Neural cell (in vitro differentiated cells): ENCODE data around the gene C10orf143. TPM values are rescaled to one million over a fixed set of nuclear protein-coding genes. Genes with fewer than 3 reads are reported as not detected.

ENCODE experiments used
- H2AFZ ChIP-seq: fragments of 200-600, 300-800 bp; sonication (generic), shearing (Covaris generic); 2 replicates; pipeline ENCODE4 v1.6.0; 2014; ENCODE audit warnings: low read depth, mild to moderate bottlenecking, antibody characterized with exemption, low read length, moderate library complexity
- H3F3A ChIP-seq: fragments of 200-600 bp; shearing (Covaris generic); 2 replicates; pipeline ENCODE4 v1.6.1; 2016; ENCODE audit warnings: mild to moderate bottlenecking, moderate library complexity, mixed read lengths, antibody characterized with exemption, low read length; ENCODE audit not compliant: insufficient read depth, poor library complexity, severe bottlenecking
- H3K27ac ChIP-seq: fragments of 200-600, 300-800 bp; sonication (generic), shearing (Covaris generic); 2 replicates; pipeline ENCODE4 v1.5.1; 2014; ENCODE audit warnings: mild to moderate bottlenecking, low read length, moderate library complexity
- H3K27me3 ChIP-seq: fragments of 300-800, 200-600 bp; sonication (generic), shearing (Covaris generic); 2 replicates; pipeline ENCODE4 v1.6.0; 2014; ENCODE audit warnings: mild to moderate bottlenecking, low read depth, low read length, moderate library complexity; ENCODE audit not compliant: insufficient read depth
- H3K36me3 ChIP-seq: fragments of 300-800, 200-600 bp; sonication (generic), shearing (Covaris generic); 2 replicates; pipeline ENCODE4 v1.5.1; 2014; ENCODE audit warnings: mild to moderate bottlenecking, antibody characterized with exemption, low read length, moderate library complexity; ENCODE audit not compliant: insufficient read depth
- H3K4me2 ChIP-seq: fragments of 300-800, 200-600 bp; sonication (generic), shearing (Covaris generic); 2 replicates; pipeline ENCODE4 v1.6.0; 2014; ENCODE audit warnings: mild to moderate bottlenecking, low read length
- H3K4me3 ChIP-seq: fragments of 300-800, 200-600 bp; sonication (generic), shearing (Covaris generic); 2 replicates; pipeline ENCODE4 v1.5.1; 2014; ENCODE audit warnings: mild to moderate bottlenecking, low read length, moderate library complexity
- H3K79me2 ChIP-seq: fragments of 200-600 bp; shearing (Covaris generic); replicated peaks from 2 replicates; pipeline ENCODE4 v1.6.0; 2014; ENCODE audit warnings: mild to moderate bottlenecking, low read length, moderate library complexity; ENCODE audit not compliant: insufficient read depth
- H3K9ac ChIP-seq: fragments of 300-800, 200-600 bp; sonication (generic), shearing (Covaris generic); 2 replicates; pipeline ENCODE4 v1.6.1; 2016; ENCODE audit warnings: mild to moderate bottlenecking, low read length, mixed read lengths
- H3K9me2 ChIP-seq: fragments of 200-600 bp; shearing (Covaris generic); 2 replicates; pipeline ENCODE4 v1.6.1; 2016; ENCODE audit warnings: mild to moderate bottlenecking, low read length, mixed read lengths; ENCODE audit not compliant: insufficient read depth
- H3K9me3 ChIP-seq: fragments of 200-600, 300-800 bp; sonication (generic), shearing (Covaris generic); 2 replicates; pipeline ENCODE4 v1.6.1; 2016; ENCODE audit warnings: mild to moderate bottlenecking, mixed run types, low read length, moderate library complexity, mixed read lengths
- H4K20me1 ChIP-seq: fragments of 200-600 bp; shearing (Covaris generic); 2 replicates; pipeline ENCODE4 v1.6.1; 2016; ENCODE audit warnings: mild to moderate bottlenecking, mixed run types; ENCODE audit not compliant: insufficient read depth
- CTCF ChIP-seq: fragments of 450-650 bp; IDR thresholded peaks from 2 replicates; pipeline ENCODE4 v1.5.1; 2014; ENCODE audit warnings: antibody characterized with exemption, mild to moderate bottlenecking, moderate library complexity; ENCODE audit not compliant: poor library complexity, severe bottlenecking
- EP300 ChIP-seq: fragments of 450-650 bp; conservative IDR thresholded peaks from 2 replicates; pipeline ENCODE4 v1.6.1; 2014; ENCODE audit warnings: antibody characterized with exemption, mild to moderate bottlenecking, moderate library complexity; ENCODE audit not compliant: poor library complexity, severe bottlenecking
- EZH2 ChIP-seq: fragments of 200-600, 300-800 bp; shearing (Covaris generic), sonication (generic); IDR thresholded peaks from 2 replicates; pipeline ENCODE4 v1.6.1; 2014; ENCODE audit warnings: antibody characterized with exemption, low read length, borderline replicate concordance, mild to moderate bottlenecking; ENCODE audit not compliant: insufficient read depth, poor library complexity, severe bottlenecking
- MXI1 ChIP-seq: fragments of 450-650 bp; conservative IDR thresholded peaks from 2 replicates; pipeline ENCODE4 v1.6.1; 2014; ENCODE audit warnings: antibody characterized with exemption, mild to moderate bottlenecking; ENCODE audit not compliant: poor library complexity, severe bottlenecking
- POLR2AphosphoS5 ChIP-seq: IDR thresholded peaks from 2 replicates; pipeline ENCODE4 v1.6.1; 2012
- RAD21 ChIP-seq: fragments of 450-650 bp; conservative IDR thresholded peaks from 2 replicates; pipeline ENCODE4 v1.6.1; 2014; ENCODE audit warnings: antibody characterized with exemption, mild to moderate bottlenecking, moderate library complexity
- REST ChIP-seq: IDR thresholded peaks from 2 replicates; pipeline ENCODE4 v1.6.1; 2012; ENCODE audit warnings: borderline replicate concordance
- SMC3 ChIP-seq: fragments of 450-650 bp; conservative IDR thresholded peaks from 2 replicates; pipeline ENCODE4 v1.6.1; 2014; ENCODE audit warnings: antibody characterized with exemption, mild to moderate bottlenecking, moderate library complexity; ENCODE audit not compliant: poor library complexity
- TAF1 ChIP-seq: IDR thresholded peaks from 2 replicates; pipeline ENCODE4 v1.6.1; 2012; ENCODE audit warnings: low read depth
- polyA plus RNA-seq: library from polyadenylated mRNA; depleted of rRNA; stranded (reverse); fragments of >200 nt; gene quantifications from 2 replicates; pipeline ENCODE4 v1.2.3, GENCODE V29; 2014

Gene C10orf143
- polyA plus RNA-seq, 1 donor from 2014 or later = 1.4 TPM

GRCh38 chr10:130020651-130021382 is 89.8 kb downstream of the C10orf143 start:
- no peak overlapping the region for H3K4me2 ChIP-seq
- no peak overlapping the region for H3K9ac ChIP-seq
- no peaks in the 10 kb centered on the region for H3K9me3 ChIP-seq
- no peaks in the 10 kb centered on the region for H3K27me3 ChIP-seq
- H4K20me1 ChIP-seq = no peaks in the 10 kb centered on the region
- TF ChIP-seq REST (no peak), TAF1 (no peak), MXI1 (no peak), EZH2 (no peak), EP300 (no peak), RAD21 (no peak), SMC3 (no peak)
- H2AFZ ChIP-seq = no peak overlapping the region
- H3K27ac ChIP-seq = no peak overlapping the region
- no peaks in the 10 kb centered on the region for H3K9me2 ChIP-seq
- no peaks in the 10 kb centered on the region for H3F3A ChIP-seq
- no peaks in the 10 kb centered on the region for H3K36me3 ChIP-seq
- no peaks in the 10 kb centered on the region for H3K79me2 ChIP-seq
- H3K4me3 ChIP-seq = no peak overlapping the region

GRCh38 chr10:130018730-130019185 is 91.9 kb downstream of the C10orf143 start:
- TF ChIP-seq POLR2AphosphoS5 (no peak), SMC3 (no peak), MXI1 (no peak), CTCF (no peak), REST (no peak), RAD21 (no peak), EZH2 (no peak), EP300 (no peak), TAF1 (no peak)
- Histone ChIP-seq H2AFZ (no peak overlapping the region), H4K20me1 (no peaks in the 10 kb centered on the region)

More at GRCh38 chr10:130018730-130019185, 91.9 kb downstream of the C10orf143 start:
- H3K9ac ChIP-seq = no peak overlapping the region
- no peaks in the 10 kb centered on the region for H3K9me3 ChIP-seq
- no peaks in the 10 kb centered on the region for H3K79me2 ChIP-seq
- H3K4me2 ChIP-seq = no peak overlapping the region
- H3F3A ChIP-seq = no peaks in the 10 kb centered on the region
- no peaks in the 10 kb centered on the region for H3K36me3 ChIP-seq
- no peaks in the 10 kb centered on the region for H3K9me2 ChIP-seq
- no peaks in the 10 kb centered on the region for H3K27me3 ChIP-seq
- no peak overlapping the region for H3K4me3 ChIP-seq
- no peak overlapping the region for H3K27ac ChIP-seq
